GM23338 (cell line): ENCODE results near the gene TPD52L2. TPM values are rescaled to one million over a fixed set of nuclear protein-coding genes. Genes with fewer than 3 reads are reported as not detected.

Source experiments
- ATAC-seq: fragments of 200-7000 bp; cut with Tn5 transposase; 3 replicates; pipeline ENCODE4 v1.9.1; 2020
- DNase-seq: peaks from one replicate; pipeline ENCODE4 v3.0.0-alpha.2; 2015; ENCODE audit warnings: low spot score
- H2AFZ ChIP-seq: fragments of 200-600 bp; sonication (generic); 2 replicates; pipeline ENCODE4 v1.8.0; 2016; ENCODE audit warnings: antibody characterized with exemption, mild to moderate bottlenecking, moderate library complexity
- H3F3A ChIP-seq: fragments of 200-600 bp; sonication (generic); replicated peaks from 2 replicates; pipeline ENCODE4 v1.8.0; 2017; ENCODE audit warnings: antibody characterized with exemption, mixed run types, low read depth
- H3K27ac ChIP-seq: fragments of 200-600 bp; sonication (generic); 2 replicates; pipeline ENCODE4 v1.6.1; 2016; ENCODE audit warnings: low read depth
- H3K27me3 ChIP-seq: fragments of 200-600 bp; sonication (generic); 2 replicates; pipeline ENCODE4 v1.8.0; 2016; ENCODE audit warnings: mild to moderate bottlenecking, mixed run types, moderate library complexity; ENCODE audit not compliant: insufficient read depth
- H3K36me3 ChIP-seq: fragments of 200-600 bp; sonication (generic); 2 replicates; pipeline ENCODE4 v1.8.0; 2016; ENCODE audit warnings: mild to moderate bottlenecking; ENCODE audit not compliant: insufficient read depth
- H3K4me1 ChIP-seq: fragments of 200-600 bp; sonication (generic); 2 replicates; pipeline ENCODE4 v1.8.0; 2016; ENCODE audit warnings: mild to moderate bottlenecking, moderate library complexity; ENCODE audit not compliant: insufficient read depth
- H3K4me2 ChIP-seq: fragments of 200-600 bp; sonication (generic); 2 replicates; pipeline ENCODE4 v1.7.1; 2017; ENCODE audit warnings: mixed run types
- H3K4me3 ChIP-seq: fragments of 200-600 bp; sonication (generic); 2 replicates; pipeline ENCODE4 v1.6.1; 2016; ENCODE audit warnings: mixed run types
- H3K79me2 ChIP-seq: fragments of 200-600 bp; sonication (generic); replicated peaks from 2 replicates; pipeline ENCODE4 v1.8.0; 2017; ENCODE audit warnings: mild to moderate bottlenecking; ENCODE audit not compliant: insufficient read depth
- H3K9me2 ChIP-seq: fragments of 200-600 bp; sonication (generic); 2 replicates; pipeline ENCODE4 v1.8.0; 2017; ENCODE audit not compliant: insufficient read depth
- H4K20me1 ChIP-seq: fragments of 200-600 bp; sonication (generic); replicated peaks from 2 replicates; pipeline ENCODE4 v1.8.0; 2017; ENCODE audit warnings: mild to moderate bottlenecking; ENCODE audit not compliant: insufficient read depth
- H3K27ac Mint-ChIP-seq: 2 replicates; pipeline ENCODE4 v1.8.0; 2020; ENCODE audit warnings: inconsistent platforms, mild to moderate bottlenecking, moderate library complexity, mixed read lengths
- H3K27me3 Mint-ChIP-seq: 3 replicates; pipeline ENCODE4 v1.8.0; 2022; ENCODE audit warnings: low read depth, mild to moderate bottlenecking, moderate library complexity, mixed read lengths, inconsistent platforms; ENCODE audit not compliant: insufficient read depth, poor library complexity
- H3K36me3 Mint-ChIP-seq: 3 replicates; pipeline ENCODE4 v1.8.0; 2021; ENCODE audit warnings: low read depth, mild to moderate bottlenecking, inconsistent platforms, moderate library complexity, mixed read lengths
- H3K4me1 Mint-ChIP-seq: 3 replicates; pipeline ENCODE4 v1.8.0; 2020; ENCODE audit warnings: mild to moderate bottlenecking, inconsistent platforms, mixed read lengths
- H3K4me3 Mint-ChIP-seq: 3 replicates; pipeline ENCODE4 v1.8.0; 2021; ENCODE audit warnings: moderate library complexity, mild to moderate bottlenecking, inconsistent platforms, mixed read lengths
- H3K9me3 Mint-ChIP-seq: 3 replicates; pipeline ENCODE4 v1.8.0; 2020; ENCODE audit warnings: moderate library complexity, mild to moderate bottlenecking, inconsistent platforms, mixed read lengths
- EZH2phosphoT487 ChIP-seq: fragments of 200-600 bp; sonication (generic); IDR thresholded peaks from one replicate; pipeline ENCODE4 v1.8.1; 2018; ENCODE audit warnings: antibody characterized with exemption; ENCODE audit not compliant: unreplicated experiment
- JUNB ChIP-seq: IDR thresholded peaks from one replicate; pipeline ENCODE4 v1.6.1; 2016; ENCODE audit warnings: antibody characterized with exemption; ENCODE audit not compliant: unreplicated experiment
- POLR2AphosphoS5 ChIP-seq: IDR thresholded peaks from 2 replicates; pipeline ENCODE4 v1.6.1; 2016; ENCODE audit warnings: antibody characterized with exemption, low read depth
- REST ChIP-seq: IDR thresholded peaks from one replicate; pipeline ENCODE4 v1.6.1; 2018; ENCODE audit warnings: antibody characterized with exemption; ENCODE audit not compliant: unreplicated experiment
- STAT1 ChIP-seq: IDR thresholded peaks from one replicate; pipeline ENCODE4 v1.6.1; 2016; ENCODE audit warnings: antibody characterized with exemption; ENCODE audit not compliant: unreplicated experiment
- ZNF114 ChIP-seq: fragments of 250-450 bp; sonication (Bioruptor Pico); IDR thresholded peaks from 2 replicates; pipeline ENCODE4 v1.5.0; 2020; ENCODE audit warnings: mild to moderate bottlenecking, moderate library complexity
- polyA plus RNA-seq: library from polyadenylated mRNA; unstranded; fragments of >200 nt; fragmentation: Nextera tagmentation; extraction: Ambion mirVana; gene quantifications from 2 replicates; pipeline ENCODE4 v1.2.1, GENCODE V29; 2016
- total RNA-seq: library from RNA; depleted of rRNA; stranded (reverse); fragments of >200 nt; shearing (Covaris generic); gene quantifications from 2 replicates; pipeline ENCODE4 v1.2.3, GENCODE V29; 2014
- TF ChIP-seq, protein P1 (sequence below): IDR thresholded peaks from 2 replicates; pipeline ENCODE4 v1.6.1; 2016; ENCODE audit warnings: antibody characterized with exemption
- TF ChIP-seq, protein P2 (sequence below): fragments of 250-450 bp; sonication (Bioruptor Pico); IDR thresholded peaks from 2 replicates; pipeline ENCODE4 v1.5.0; 2020; ENCODE audit warnings: mild to moderate bottlenecking, moderate library complexity

TPD52L2 gene
- total and polyA plus RNA-seq, 2 experiments from 2014 or later: 40.2 to 103 TPM

- Histone ChIP-seq H3K36me3 (no peaks in the 10 kb centered on the region), H3K4me1 (peaks cover 10% of the 10 kb centered on the region; the same call in 1 of the 2 replicates), H3K9me2 (no peaks in the 10 kb centered on the region), H3K27me3 (no peaks in the 10 kb centered on the region), H4K20me1 (no peaks in the 10 kb centered on the region), H3K79me2 (no peaks in the 10 kb centered on the region), H3K4me2 (peak overlapping the region; percentile 93), H3K27ac (peak overlapping the region; percentile 84), H3K4me3 (peak overlapping the region; percentile 92), H3F3A (peaks cover 39% of the 10 kb centered on the region), H2AFZ (no peak overlapping the region)
- peak overlapping the region; percentile 48; the same call in 1 of the 2 replicates for H3K27ac Mint-ChIP-seq
- TF ChIP-seq POLR2AphosphoS5: peak; percentile 80
- no peak for TF ChIP-seq ZNF114 (CRISPR knock-in tag)
- H3K27me3 Mint-ChIP-seq: peaks cover 18% of the 10 kb centered on the region
- DNase-seq: peak; percentile 81
- peak overlapping the region; percentile 85 for H3K4me3 Mint-ChIP-seq
- H3K36me3 Mint-ChIP-seq: peaks cover 14% of the 10 kb centered on the region
- peak; percentile 19 for ATAC-seq
- peaks cover 7% of the 10 kb centered on the region; the same call in 2 of the 3 replicates for H3K4me1 Mint-ChIP-seq
- no peaks in the 10 kb centered on the region for H3K9me3 Mint-ChIP-seq
These were observed 75.0 kb downstream of the TPD52L2 start for GRCh38 chr20:63940071-63940471.

- Histone ChIP-seq H2AFZ (no peak overlapping the region), H3K4me1 (peaks cover 10% of the 10 kb centered on the region; the same call in 1 of the 2 replicates), H4K20me1 (no peaks in the 10 kb centered on the region), H3K79me2 (no peaks in the 10 kb centered on the region), H3K27ac (peak overlapping the region; percentile 87), H3K27me3 (no peaks in the 10 kb centered on the region), H3K36me3 (no peaks in the 10 kb centered on the region), H3K9me2 (no peaks in the 10 kb centered on the region), H3K4me3 (peak overlapping the region; percentile 92), H3F3A (peaks cover 41% of the 10 kb centered on the region), H3K4me2 (peak overlapping the region; percentile 93)
- ATAC-seq (peak; percentile 16), DNase-seq (peak; percentile 71)
- H3K36me3 Mint-ChIP-seq: peaks cover 20% of the 10 kb centered on the region
- peak overlapping the region; percentile 88 for H3K27ac Mint-ChIP-seq
- peak overlapping the region; percentile 85 for H3K4me3 Mint-ChIP-seq
- H3K27me3 Mint-ChIP-seq: peaks cover 19% of the 10 kb centered on the region
- H3K9me3 Mint-ChIP-seq: no peaks in the 10 kb centered on the region
- H3K4me1 Mint-ChIP-seq: peaks cover 7% of the 10 kb centered on the region; the same call in 2 of the 3 replicates
- TF ChIP-seq, protein P1, sequence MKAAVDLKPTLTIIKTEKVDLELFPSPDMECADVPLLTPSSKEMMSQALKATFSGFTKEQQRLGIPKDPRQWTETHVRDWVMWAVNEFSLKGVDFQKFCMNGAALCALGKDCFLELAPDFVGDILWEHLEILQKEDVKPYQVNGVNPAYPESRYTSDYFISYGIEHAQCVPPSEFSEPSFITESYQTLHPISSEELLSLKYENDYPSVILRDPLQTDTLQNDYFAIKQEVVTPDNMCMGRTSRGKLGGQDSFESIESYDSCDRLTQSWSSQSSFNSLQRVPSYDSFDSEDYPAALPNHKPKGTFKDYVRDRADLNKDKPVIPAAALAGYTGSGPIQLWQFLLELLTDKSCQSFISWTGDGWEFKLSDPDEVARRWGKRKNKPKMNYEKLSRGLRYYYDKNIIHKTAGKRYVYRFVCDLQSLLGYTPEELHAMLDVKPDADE: no peak
- no peak for TF ChIP-seq JUNB
- no peak for TF ChIP-seq STAT1
- no peak for TF ChIP-seq EZH2phosphoT487
- TF ChIP-seq, protein P2, sequence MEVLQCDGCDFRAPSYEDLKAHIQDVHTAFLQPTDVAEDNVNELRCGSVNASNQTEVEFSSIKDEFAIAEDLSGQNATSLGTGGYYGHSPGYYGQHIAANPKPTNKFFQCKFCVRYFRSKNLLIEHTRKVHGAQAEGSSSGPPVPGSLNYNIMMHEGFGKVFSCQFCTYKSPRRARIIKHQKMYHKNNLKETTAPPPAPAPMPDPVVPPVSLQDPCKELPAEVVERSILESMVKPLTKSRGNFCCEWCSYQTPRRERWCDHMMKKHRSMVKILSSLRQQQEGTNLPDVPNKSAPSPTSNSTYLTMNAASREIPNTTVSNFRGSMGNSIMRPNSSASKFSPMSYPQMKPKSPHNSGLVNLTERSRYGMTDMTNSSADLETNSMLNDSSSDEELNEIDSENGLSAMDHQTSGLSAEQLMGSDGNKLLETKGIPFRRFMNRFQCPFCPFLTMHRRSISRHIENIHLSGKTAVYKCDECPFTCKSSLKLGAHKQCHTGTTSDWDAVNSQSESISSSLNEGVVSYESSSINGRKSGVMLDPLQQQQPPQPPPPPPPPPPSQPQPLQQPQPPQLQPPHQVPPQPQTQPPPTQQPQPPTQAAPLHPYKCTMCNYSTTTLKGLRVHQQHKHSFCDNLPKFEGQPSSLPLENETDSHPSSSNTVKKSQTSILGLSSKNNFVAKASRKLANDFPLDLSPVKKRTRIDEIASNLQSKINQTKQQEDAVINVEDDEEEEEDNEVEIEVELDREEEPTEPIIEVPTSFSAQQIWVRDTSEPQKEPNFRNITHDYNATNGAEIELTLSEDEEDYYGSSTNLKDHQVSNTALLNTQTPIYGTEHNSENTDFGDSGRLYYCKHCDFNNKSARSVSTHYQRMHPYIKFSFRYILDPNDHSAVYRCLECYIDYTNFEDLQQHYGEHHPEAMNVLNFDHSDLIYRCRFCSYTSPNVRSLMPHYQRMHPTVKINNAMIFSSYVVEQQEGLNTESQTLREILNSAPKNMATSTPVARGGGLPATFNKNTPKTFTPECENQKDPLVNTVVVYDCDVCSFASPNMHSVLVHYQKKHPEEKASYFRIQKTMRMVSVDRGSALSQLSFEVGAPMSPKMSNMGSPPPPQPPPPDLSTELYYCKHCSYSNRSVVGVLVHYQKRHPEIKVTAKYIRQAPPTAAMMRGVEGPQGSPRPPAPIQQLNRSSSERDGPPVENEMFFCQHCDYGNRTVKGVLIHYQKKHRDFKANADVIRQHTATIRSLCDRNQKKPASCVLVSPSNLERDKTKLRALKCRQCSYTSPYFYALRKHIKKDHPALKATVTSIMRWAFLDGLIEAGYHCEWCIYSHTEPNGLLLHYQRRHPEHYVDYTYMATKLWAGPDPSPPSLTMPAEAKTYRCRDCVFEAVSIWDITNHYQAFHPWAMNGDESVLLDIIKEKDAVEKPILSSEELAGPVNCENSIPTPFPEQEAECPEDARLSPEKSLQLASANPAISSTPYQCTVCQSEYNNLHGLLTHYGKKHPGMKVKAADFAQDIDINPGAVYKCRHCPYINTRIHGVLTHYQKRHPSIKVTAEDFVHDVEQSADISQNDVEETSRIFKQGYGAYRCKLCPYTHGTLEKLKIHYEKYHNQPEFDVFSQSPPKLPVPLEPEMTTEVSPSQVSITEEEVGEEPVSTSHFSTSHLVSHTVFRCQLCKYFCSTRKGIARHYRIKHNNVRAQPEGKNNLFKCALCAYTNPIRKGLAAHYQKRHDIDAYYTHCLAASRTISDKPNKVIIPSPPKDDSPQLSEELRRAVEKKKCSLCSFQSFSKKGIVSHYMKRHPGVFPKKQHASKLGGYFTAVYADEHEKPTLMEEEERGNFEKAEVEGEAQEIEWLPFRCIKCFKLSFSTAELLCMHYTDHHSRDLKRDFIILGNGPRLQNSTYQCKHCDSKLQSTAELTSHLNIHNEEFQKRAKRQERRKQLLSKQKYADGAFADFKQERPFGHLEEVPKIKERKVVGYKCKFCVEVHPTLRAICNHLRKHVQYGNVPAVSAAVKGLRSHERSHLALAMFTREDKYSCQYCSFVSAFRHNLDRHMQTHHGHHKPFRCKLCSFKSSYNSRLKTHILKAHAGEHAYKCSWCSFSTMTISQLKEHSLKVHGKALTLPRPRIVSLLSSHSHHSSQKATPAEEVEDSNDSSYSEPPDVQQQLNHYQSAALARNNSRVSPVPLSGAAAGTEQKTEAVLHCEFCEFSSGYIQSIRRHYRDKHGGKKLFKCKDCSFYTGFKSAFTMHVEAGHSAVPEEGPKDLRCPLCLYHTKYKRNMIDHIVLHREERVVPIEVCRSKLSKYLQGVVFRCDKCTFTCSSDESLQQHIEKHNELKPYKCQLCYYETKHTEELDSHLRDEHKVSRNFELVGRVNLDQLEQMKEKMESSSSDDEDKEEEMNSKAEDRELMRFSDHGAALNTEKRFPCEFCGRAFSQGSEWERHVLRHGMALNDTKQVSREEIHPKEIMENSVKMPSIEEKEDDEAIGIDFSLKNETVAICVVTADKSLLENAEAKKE (CRISPR knock-in tag): no peak
- TF ChIP-seq REST: peak; percentile 8
These were observed 75.6 kb downstream of the TPD52L2 start for GRCh38 chr20:63940472-63941266.
